Measurements from ENCODE around the gene RASSF1. TPM values are rescaled to one million over a fixed set of nuclear protein-coding genes. Genes with fewer than 3 reads are reported as not detected.

Gene RASSF1
- total and polyA plus RNA-seq, 2 of the 4 experiments (the other 2 are of a cell fraction): 17.4 to 53.4 TPM

DNA sequence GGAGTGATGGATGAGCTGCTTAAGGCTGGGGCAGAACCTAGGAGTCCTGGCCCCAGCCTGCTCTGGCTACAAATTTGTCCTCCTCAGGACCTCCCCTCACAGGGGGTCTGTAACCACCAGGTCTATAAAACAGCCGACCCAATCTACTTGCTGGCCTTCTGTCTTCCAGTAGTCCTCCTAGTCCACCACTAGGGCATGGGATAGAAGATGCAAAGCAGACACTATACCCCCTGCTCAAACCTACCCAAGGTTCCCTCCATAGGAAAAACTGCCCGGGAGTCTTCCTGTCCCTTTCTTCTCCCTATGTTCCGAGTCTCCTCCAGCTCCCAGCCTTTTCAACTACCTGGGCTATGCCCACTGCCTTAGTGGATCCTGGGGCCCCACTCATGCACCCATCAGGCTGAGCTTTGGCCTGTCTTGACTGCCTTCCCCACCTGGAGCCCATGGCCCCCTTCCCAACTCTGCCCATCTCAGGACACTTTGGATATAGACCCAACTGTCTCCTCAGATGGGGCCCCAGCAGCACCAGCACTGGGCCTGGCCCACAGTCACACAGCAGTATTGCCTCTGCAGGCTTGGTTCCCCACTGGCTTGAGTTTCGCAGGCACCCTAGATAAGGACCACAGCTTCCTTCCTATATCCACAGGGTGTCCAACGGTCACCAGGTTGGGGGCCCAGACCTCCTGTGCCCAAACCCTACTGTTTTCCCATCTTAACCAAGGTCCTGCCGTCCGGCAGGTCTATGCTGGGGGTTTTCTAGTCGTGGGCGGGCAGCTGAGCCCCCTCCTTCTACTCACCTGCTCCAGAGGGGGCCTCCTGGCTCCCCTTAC, 42.5 kb downstream of the RASSF1 start:
- H3K14ac ChIP-seq (replicated peaks; ENCODE audit: low read depth, low read length): peak overlapping the region; percentile 56
- POLR2A ChIA-PET (ENCODE audit: unreplicated experiment): no interaction called here
- H3K23ac ChIP-seq (ENCODE audit: low read depth, low read length): no peak overlapping the region
- peak overlapping the region; percentile 85 for H3K4me3 ChIP-seq (ENCODE audit: insufficient read depth, low read depth, low read length)
- no peak for DNase-seq
- peak overlapping the region; percentile 76 for H2AK5ac ChIP-seq (ENCODE audit: low read depth, low read length)
- peak overlapping the region; percentile 71 for H3K4ac ChIP-seq (ENCODE audit: low read depth, low read length)
- H3K4me1 ChIP-seq (ENCODE audit: control insufficient read depth, insufficient read depth, low read length): peaks cover 13% of the 10 kb centered on the region
- peak overlapping the region; percentile 93 for H2AFZ ChIP-seq (replicated peaks; ENCODE audit: low read length, poor library complexity)
- H2AK9ac ChIP-seq (replicated peaks; ENCODE audit: low read depth, low read length, poor library complexity): peak overlapping the region; percentile 15
- H3K9me3 ChIP-seq (ENCODE audit: control insufficient read depth, insufficient read depth, low read length): no peaks in the 10 kb centered on the region
- ATAC-seq (ENCODE audit: low read depth): no peak
- in situ Hi-C loops (cut with MboI; ENCODE audit: low sequenced_read_pairs): no loop called here
- H4K91ac ChIP-seq (ENCODE audit: insufficient read depth, low read depth, low read length): peak overlapping the region; percentile 29
- peak overlapping the region; percentile 88 for H3K4me2 ChIP-seq (ENCODE audit: low read depth, low read length)
- H2BK120ac ChIP-seq (ENCODE audit: low read depth, low read length): no peak overlapping the region
- TF ChIP-seq, protein P1, sequence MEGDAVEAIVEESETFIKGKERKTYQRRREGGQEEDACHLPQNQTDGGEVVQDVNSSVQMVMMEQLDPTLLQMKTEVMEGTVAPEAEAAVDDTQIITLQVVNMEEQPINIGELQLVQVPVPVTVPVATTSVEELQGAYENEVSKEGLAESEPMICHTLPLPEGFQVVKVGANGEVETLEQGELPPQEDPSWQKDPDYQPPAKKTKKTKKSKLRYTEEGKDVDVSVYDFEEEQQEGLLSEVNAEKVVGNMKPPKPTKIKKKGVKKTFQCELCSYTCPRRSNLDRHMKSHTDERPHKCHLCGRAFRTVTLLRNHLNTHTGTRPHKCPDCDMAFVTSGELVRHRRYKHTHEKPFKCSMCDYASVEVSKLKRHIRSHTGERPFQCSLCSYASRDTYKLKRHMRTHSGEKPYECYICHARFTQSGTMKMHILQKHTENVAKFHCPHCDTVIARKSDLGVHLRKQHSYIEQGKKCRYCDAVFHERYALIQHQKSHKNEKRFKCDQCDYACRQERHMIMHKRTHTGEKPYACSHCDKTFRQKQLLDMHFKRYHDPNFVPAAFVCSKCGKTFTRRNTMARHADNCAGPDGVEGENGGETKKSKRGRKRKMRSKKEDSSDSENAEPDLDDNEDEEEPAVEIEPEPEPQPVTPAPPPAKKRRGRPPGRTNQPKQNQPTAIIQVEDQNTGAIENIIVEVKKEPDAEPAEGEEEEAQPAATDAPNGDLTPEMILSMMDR (conservative IDR thresholded peaks at IDR 0.05; ENCODE audit: low read depth, low read length): peak; percentile 18; the same call in 1 of the 2 replicates
- TF ChIP-seq NFE2L2 (IDR thresholded peaks at IDR 0.05; ENCODE audit: low read depth, low read length): no peak
- peaks cover 13 to 28% of the 10 kb centered on the region in 2 experiments; a peak in 3 of 4 replicates for H3K79me1 ChIP-seq (ENCODE audit: low read depth in 1 of 2, low read length in 2 of 2)
- H3K56ac ChIP-seq (ENCODE audit: extremely low read depth, insufficient read depth, low read length): no peak overlapping the region
- peak overlapping the region; percentile 83 for H3K9ac ChIP-seq (ENCODE audit: low read depth, low read length)
- H2BK5ac ChIP-seq (ENCODE audit: low read depth, low read length, poor library complexity, severe bottlenecking): no peak overlapping the region
- no peak overlapping the region for H2BK20ac ChIP-seq (ENCODE audit: low read depth, low read length)
- H3K18ac ChIP-seq (ENCODE audit: low read depth, low read length): no peak overlapping the region
- CTCF ChIA-PET: interaction anchor here (1.9 kb wide), 1 partner anchor 26 kb away, joined by 4 read pairs; no protein-coding TSS in a partner anchor
- no peaks in the 10 kb centered on the region for H3K36me3 ChIP-seq (ENCODE audit: control insufficient read depth, insufficient read depth, low read length)
- H2BK15ac ChIP-seq (ENCODE audit: low read depth, low read length): no peak overlapping the region
- 60% methylated on average over 6 of the region's 9 CpGs; no CpG with 5 or more reads in 1 of the 2 experiments for WGBS, 2 experiments (ENCODE audit: extremely low coverage in 2 of 2, insufficient read length in 1 of 2)
- H4K8ac ChIP-seq (ENCODE audit: low read depth in 2 of 2, low read length in 2 of 2): peak overlapping the region; percentile 76 to 88; a peak in 2 of 4 replicates
- BruUV-seq (replicated peaks): no TSS peak
- peaks cover 17% of the 10 kb centered on the region for H3K9me1 ChIP-seq (ENCODE audit: insufficient read depth, low read length)
- dilution Hi-C loops (cut with HindIII; ENCODE audit: low sequenced_read_pairs, unreplicated experiment): no loop called here
- peak overlapping the region; percentile 16; the same call in 1 of the 2 replicates for H3K27ac ChIP-seq (ENCODE audit: insufficient read depth, low read length)
- H3K27me3 ChIP-seq (ENCODE audit: control insufficient read depth, insufficient read depth, low read length): no peaks in the 10 kb centered on the region
- intact Hi-C loops (cut with micrococcal nuclease): no loop called here
- H4K20me1 ChIP-seq (ENCODE audit: insufficient read depth, low read length): no peaks in the 10 kb centered on the region
- peak overlapping the region; percentile 4; the same call in 1 of the 2 replicates for H4K5ac ChIP-seq (ENCODE audit: low read depth, low read length)

Measured in IMR-90 (cell line).